OCI-LY1 (cell line): ENCODE measurements around the gene USP2.

ENCODE experiments used
- H2AFZ ChIP-seq: fragments of 200-600 bp; sonication (generic), shearing (Covaris generic); 2 replicates; pipeline ENCODE4 v1.6.0; 2014; ENCODE audit warnings: antibody characterized with exemption, mild to moderate bottlenecking, low read length
- H3F3A ChIP-seq: fragments of 200-600 bp; sonication (generic), shearing (Covaris generic); 2 replicates; pipeline ENCODE4 v1.6.0; 2014; ENCODE audit warnings: mild to moderate bottlenecking, antibody characterized with exemption, low read length, moderate library complexity; ENCODE audit not compliant: insufficient read depth
- H3K27ac ChIP-seq: fragments of 200-600 bp; sonication (generic); 2 replicates; pipeline ENCODE4 v1.5.1; 2014; ENCODE audit warnings: low read length, mixed run types, mild to moderate bottlenecking, low read depth; ENCODE audit not compliant: poor library complexity, severe bottlenecking
- H3K27me3 ChIP-seq: fragments of 200-600 bp; sonication (generic); 2 replicates; pipeline ENCODE4 v1.6.0; 2014; ENCODE audit warnings: antibody characterized with exemption, mild to moderate bottlenecking, low read length, moderate library complexity; ENCODE audit not compliant: insufficient read depth
- H3K36me3 ChIP-seq: fragments of 200-600 bp; sonication (generic); 2 replicates; pipeline ENCODE4 v1.6.1; 2014; ENCODE audit warnings: mild to moderate bottlenecking, antibody characterized with exemption, low read length, moderate library complexity, mixed read lengths; ENCODE audit not compliant: insufficient read depth
- H3K4me1 ChIP-seq: fragments of 200-600 bp; sonication (generic); 2 replicates; pipeline ENCODE4 v1.5.1; 2014; ENCODE audit warnings: mild to moderate bottlenecking, low read length, moderate library complexity; ENCODE audit not compliant: insufficient read depth, severe bottlenecking
- H3K4me2 ChIP-seq: fragments of 200-600 bp; sonication (generic), shearing (Covaris generic); 2 replicates; pipeline ENCODE4 v1.6.1; 2014; ENCODE audit warnings: low read length
- H3K4me3 ChIP-seq: fragments of 200-600 bp; sonication (generic); 2 replicates; pipeline ENCODE4 v1.5.1; 2014; ENCODE audit warnings: low read length, low read depth, mild to moderate bottlenecking, mixed read lengths; ENCODE audit not compliant: poor library complexity, severe bottlenecking
- H3K79me2 ChIP-seq: fragments of 200-600 bp; shearing (Covaris generic); 2 replicates; pipeline ENCODE4 v1.6.1; 2016; ENCODE audit warnings: mixed run types, low read length, mixed read lengths; ENCODE audit not compliant: insufficient read depth
- H3K9ac ChIP-seq: fragments of 200-600 bp; sonication (generic), shearing (Covaris generic); 2 replicates; pipeline ENCODE4 v1.6.1; 2014; ENCODE audit warnings: mild to moderate bottlenecking, low read length, mixed read lengths
- H3K9me2 ChIP-seq: fragments of 200-600 bp; sonication (generic), shearing (Covaris generic); 2 replicates; pipeline ENCODE4 v1.6.1; 2014; ENCODE audit warnings: low read depth, mild to moderate bottlenecking, low read length, mixed read lengths
- H3K9me3 ChIP-seq: fragments of 200-600 bp; shearing (Covaris generic); 2 replicates; pipeline ENCODE4 v1.6.1; 2014; ENCODE audit warnings: low read length, mixed read lengths
- H4K20me1 ChIP-seq: fragments of 200-600 bp; sonication (generic), shearing (Covaris generic); 2 replicates; pipeline ENCODE4 v1.6.0; 2016; ENCODE audit warnings: mild to moderate bottlenecking, low read length; ENCODE audit not compliant: insufficient read depth
- EZH2 ChIP-seq: fragments of 200-600 bp; sonication (generic), shearing (Covaris generic); IDR thresholded peaks from 2 replicates; pipeline ENCODE4 v1.8.0; 2017; ENCODE audit warnings: borderline replicate concordance, mixed run types, mild to moderate bottlenecking, antibody characterized with exemption, low read length, moderate library complexity, mixed read lengths
- TF ChIP-seq, protein P1 (sequence below): fragments of 200-600 bp; sonication (generic), shearing (Covaris generic); IDR thresholded peaks from 2 replicates; pipeline ENCODE4 v1.5.1; 2017; ENCODE audit warnings: mild to moderate bottlenecking, antibody characterized with exemption, low read length, moderate library complexity, mixed read lengths

USP2 gene

GRCh38 chr11:119366690-119367620 lies 14.5 kb downstream of the USP2 start:
- H2AFZ ChIP-seq, result no peak overlapping the region
- H3K36me3 ChIP-seq, result no peaks in the 10 kb centered on the region
- H3K4me3 ChIP-seq, result no peak overlapping the region
- H3F3A ChIP-seq, result no peaks in the 10 kb centered on the region
- H3K4me1 ChIP-seq, result peaks cover 90% of the 10 kb centered on the region
- H4K20me1 ChIP-seq, result no peaks in the 10 kb centered on the region
- H3K27ac ChIP-seq, result peak overlapping the region; percentile 94
- peak overlapping the region; percentile 40; the same call in 1 of the 2 replicates for H3K4me2 ChIP-seq
- H3K27me3 ChIP-seq, result no peaks in the 10 kb centered on the region
- no peaks in the 10 kb centered on the region for H3K9me3 ChIP-seq
- no peaks in the 10 kb centered on the region for H3K79me2 ChIP-seq
- H3K9ac ChIP-seq, result peak overlapping the region; percentile 53; the same call in 1 of the 2 replicates
- no peaks in the 10 kb centered on the region for H3K9me2 ChIP-seq
- no peak for TF ChIP-seq EZH2
- TF ChIP-seq, protein P1, sequence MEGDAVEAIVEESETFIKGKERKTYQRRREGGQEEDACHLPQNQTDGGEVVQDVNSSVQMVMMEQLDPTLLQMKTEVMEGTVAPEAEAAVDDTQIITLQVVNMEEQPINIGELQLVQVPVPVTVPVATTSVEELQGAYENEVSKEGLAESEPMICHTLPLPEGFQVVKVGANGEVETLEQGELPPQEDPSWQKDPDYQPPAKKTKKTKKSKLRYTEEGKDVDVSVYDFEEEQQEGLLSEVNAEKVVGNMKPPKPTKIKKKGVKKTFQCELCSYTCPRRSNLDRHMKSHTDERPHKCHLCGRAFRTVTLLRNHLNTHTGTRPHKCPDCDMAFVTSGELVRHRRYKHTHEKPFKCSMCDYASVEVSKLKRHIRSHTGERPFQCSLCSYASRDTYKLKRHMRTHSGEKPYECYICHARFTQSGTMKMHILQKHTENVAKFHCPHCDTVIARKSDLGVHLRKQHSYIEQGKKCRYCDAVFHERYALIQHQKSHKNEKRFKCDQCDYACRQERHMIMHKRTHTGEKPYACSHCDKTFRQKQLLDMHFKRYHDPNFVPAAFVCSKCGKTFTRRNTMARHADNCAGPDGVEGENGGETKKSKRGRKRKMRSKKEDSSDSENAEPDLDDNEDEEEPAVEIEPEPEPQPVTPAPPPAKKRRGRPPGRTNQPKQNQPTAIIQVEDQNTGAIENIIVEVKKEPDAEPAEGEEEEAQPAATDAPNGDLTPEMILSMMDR, result no peak

GRCh38 chr11:119365071-119365591 lies 16.4 kb downstream of the USP2 start:
- Histone ChIP-seq H3K9me3 (no peaks in the 10 kb centered on the region), H3K79me2 (no peaks in the 10 kb centered on the region), H3K4me3 (no peak overlapping the region), H2AFZ (no peak overlapping the region), H3K9me2 (no peaks in the 10 kb centered on the region), H3K4me1 (peaks cover 93% of the 10 kb centered on the region), H3F3A (no peaks in the 10 kb centered on the region), H3K27me3 (no peaks in the 10 kb centered on the region), H3K27ac (peak overlapping the region; percentile 94), H3K36me3 (no peaks in the 10 kb centered on the region), H3K9ac (no peak overlapping the region; the same call in 1 of the 2 replicates), H4K20me1 (no peaks in the 10 kb centered on the region), H3K4me2 (peak overlapping the region; percentile 8; the same call in 1 of the 2 replicates)
- TF ChIP-seq EZH2, result no peak
- TF ChIP-seq, protein P1, result no peak

- H3K4me1 ChIP-seq, result peaks cover 93% of the 10 kb centered on the region
- H3K4me2 ChIP-seq, result no peak overlapping the region
- H3K4me3 ChIP-seq, result no peak overlapping the region
Observed at GRCh38 chr11:119363851-119364590, 17.5 kb downstream of the USP2 start.

More at GRCh38 chr11:119363851-119364590, 17.5 kb downstream of the USP2 start:
- Histone ChIP-seq H3K9ac (no peak overlapping the region), H3K79me2 (no peaks in the 10 kb centered on the region), H4K20me1 (no peaks in the 10 kb centered on the region), H3K9me2 (no peaks in the 10 kb centered on the region), H3K36me3 (no peaks in the 10 kb centered on the region), H3K27ac (peak overlapping the region; percentile 94), H2AFZ (no peak overlapping the region), H3K9me3 (no peaks in the 10 kb centered on the region), H3F3A (no peaks in the 10 kb centered on the region), H3K27me3 (no peaks in the 10 kb centered on the region)
- TF ChIP-seq EZH2, result no peak
- TF ChIP-seq, protein P1, result no peak
